Endothelial cell of umbilical vein (primary cell): Measurements from ENCODE around the gene RAP1GAP2. TPM values are rescaled to one million over a fixed set of nuclear protein-coding genes. Genes with fewer than 3 reads are reported as not detected.

Experiments
- BruUV-seq: library from RNA; stranded (reverse); fragments of 400-500 nt; replicated peaks from 2 replicates; lab custom pipeline; 2021; lab: Mats Ljungman, UMichigan
- CTCF ChIA-PET: fragments of 300-600, 350-600 bp; sonication (Branson Sonifier 250); formaldehyde crosslinking; loops from one replicate; lab custom pipeline; 2021; ENCODE audit warnings: antibody characterized with exemption, inconsistent platforms; lab: Charles Lee
- POLR2A ChIA-PET: fragments of 300-600, 350-600 bp; sonication (Branson Sonifier 250); formaldehyde crosslinking; loops from one replicate; lab custom pipeline; 2021; ENCODE audit warnings: antibody characterized with exemption, inconsistent platforms; lab: Charles Lee
- DNase-seq: peaks from one replicate; pipeline ENCODE4 v3.0.0-alpha.2; 2011; ENCODE audit warnings: low read depth, low spot score
- FAIRE-seq: peaks from 2 replicates; lab custom pipeline; 2011; peaks lifted over from hg19 to GRCh38; lab: Jason Lieb, UNC
- H2AFZ ChIP-seq: 2 replicates; pipeline ENCODE4 v1.6.0; 2012; ENCODE audit warnings: low read depth, low read length, control low read depth, inconsistent platforms
- H3K27ac ChIP-seq: 2 replicates; pipeline ENCODE4 v1.5.1; 2011; ENCODE audit warnings: low read depth, mild to moderate bottlenecking, control low read depth, low read length, moderate library complexity; ENCODE audit not compliant: insufficient read depth
- H3K27me3 ChIP-seq, 2 experiments: 2 replicates each; pipeline versions ENCODE4 v1.6.0 to v1.6.1; 2011; ENCODE audit warnings: low read length in 2 of 2, mixed read lengths in 1 of 2; ENCODE audit not compliant: control insufficient read depth in 2 of 2, insufficient read depth in 2 of 2
- H3K36me3 ChIP-seq, 2 experiments: 2 replicates in 1 of 2; 3 replicates in 1 of 2; pipeline ENCODE4 v1.5.1; 2011; ENCODE audit warnings: low read length in 2 of 2, mild to moderate bottlenecking in 1 of 2, moderate library complexity in 1 of 2; ENCODE audit not compliant: control insufficient read depth in 2 of 2, insufficient read depth in 2 of 2; ENCODE audit errors: extremely low read depth in 1 of 2
- H3K4me1 ChIP-seq: 3 replicates; pipeline ENCODE4 v1.5.1; 2011; ENCODE audit warnings: mild to moderate bottlenecking, low read length; ENCODE audit not compliant: control insufficient read depth, insufficient read depth; ENCODE audit errors: extremely low read depth
- H3K4me2 ChIP-seq: 2 replicates; pipeline ENCODE4 v1.6.1; 2011; ENCODE audit warnings: low read length, control low read depth, mixed read lengths; ENCODE audit not compliant: insufficient read depth
- H3K4me3 ChIP-seq, 3 experiments: fragments of 200-600 bp in 1 of 3; sonication (generic), shearing (Covaris generic) in 1 of 3; replicated peaks in 1 of 3; 2 replicates each; pipeline ENCODE4 v1.5.1; 2011 to 2016; ENCODE audit warnings: control low read depth in 3 of 3, low read length in 3 of 3, mild to moderate bottlenecking in 2 of 3, inconsistent platforms in 1 of 3, low read depth in 1 of 3, moderate library complexity in 1 of 3; ENCODE audit not compliant: insufficient read depth in 1 of 3
- H3K79me2 ChIP-seq: 2 replicates; pipeline ENCODE4 v1.6.0; 2012; ENCODE audit warnings: low read length, inconsistent platforms; ENCODE audit not compliant: control insufficient read depth, insufficient read depth
- H3K9ac ChIP-seq: replicated peaks from 2 replicates; pipeline ENCODE3; 2011; ENCODE audit warnings: low read length, control low read depth; ENCODE audit not compliant: insufficient read depth; ENCODE audit errors: extremely low read depth
- H3K9me1 ChIP-seq: replicated peaks from 3 replicates; pipeline ENCODE4 v1.6.0; 2011; ENCODE audit warnings: mild to moderate bottlenecking, low read length; ENCODE audit not compliant: control insufficient read depth, insufficient read depth; ENCODE audit errors: extremely low read depth
- H3K9me3 ChIP-seq: replicated peaks from 2 replicates; pipeline ENCODE4 v1.5.1; 2012; ENCODE audit warnings: low read length, inconsistent platforms; ENCODE audit not compliant: control insufficient read depth, insufficient read depth
- H4K20me1 ChIP-seq: replicated peaks from 2 replicates; pipeline ENCODE3; 2011; ENCODE audit warnings: mild to moderate bottlenecking, low read length; ENCODE audit not compliant: control insufficient read depth, insufficient read depth; ENCODE audit errors: extremely low read depth
- CTCF ChIP-seq, 2 donors: IDR thresholded peaks; 1 replicate in 1 of 2; 2 replicates in 1 of 2; pipeline ENCODE4 v1.5.1; 2011; ENCODE audit warnings: low read length in 2 of 2, mild to moderate bottlenecking in 2 of 2, moderate library complexity in 2 of 2, control low read depth in 1 of 2, inconsistent platforms in 1 of 2, low read depth in 1 of 2; ENCODE audit not compliant: insufficient read depth in 1 of 2; ENCODE audit errors: extremely low read depth in 1 of 2
- EZH2 ChIP-seq: IDR thresholded peaks from 2 replicates; pipeline ENCODE4 v1.6.1; 2012; ENCODE audit warnings: borderline replicate concordance, low read depth, mild to moderate bottlenecking, moderate library complexity, low read length, inconsistent platforms; ENCODE audit not compliant: severe bottlenecking
- FOS ChIP-seq: IDR thresholded peaks from 2 replicates; pipeline ENCODE4 v1.6.1; 2011; ENCODE audit warnings: mild to moderate bottlenecking, low read length, moderate library complexity, borderline replicate concordance; ENCODE audit not compliant: insufficient read depth
- GATA2 ChIP-seq: IDR thresholded peaks from 2 replicates; pipeline ENCODE4 v1.7.0; 2011; ENCODE audit warnings: low read depth, mild to moderate bottlenecking, moderate library complexity, mixed read lengths, low read length; ENCODE audit not compliant: insufficient read length, insufficient read depth
- JUN ChIP-seq: IDR thresholded peaks from 2 replicates; pipeline ENCODE4 v1.6.1; 2011; ENCODE audit warnings: borderline replicate concordance, low read depth; ENCODE audit not compliant: insufficient read length, insufficient read depth
- MAX ChIP-seq: IDR thresholded peaks from 2 replicates; pipeline ENCODE4 v1.6.1; 2011; ENCODE audit not compliant: insufficient read depth, insufficient read length
- MYC ChIP-seq: IDR thresholded peaks from one replicate; pipeline ENCODE4 v1.6.1; 2011; ENCODE audit warnings: mild to moderate bottlenecking, low read depth, low read length
- POLR2A ChIP-seq: IDR thresholded peaks from 2 replicates; pipeline ENCODE4 v1.6.1; 2012; ENCODE audit warnings: low read depth, mild to moderate bottlenecking, control low read depth, low read length
- POLR2AphosphoS5 ChIP-seq: IDR thresholded peaks from 2 replicates; pipeline ENCODE4 v1.6.1; 2012; ENCODE audit warnings: low read depth, mild to moderate bottlenecking, control low read depth, low read length, moderate library complexity; ENCODE audit not compliant: insufficient read depth
- dilution Hi-C: fragments of 300-500 bp; cut with MboI; formaldehyde crosslinking; loops from one replicate; pipeline ENCODE4 v1.15.0; 2019; ENCODE audit warnings: low sequenced_read_pairs; ENCODE audit not compliant: extremely low pct_ligation_motif_present
- intact Hi-C: fragments of 100-400 bp; cut with micrococcal nuclease; formaldehyde crosslinking; loops from one replicate; pipeline ENCODE4 v1.10.0; 2022
- polyA plus RNA-seq, 4 experiments: library from polyadenylated mRNA; depleted of rRNA in 3 of 4; stranded (reverse) in 3 of 4; unstranded in 1 of 4; fragments of >200 nt; gene quantifications; 2 replicates each; pipeline versions ENCODE4 v1.2.1 to v1.2.3, GENCODE V29; 2011 to 2012; ENCODE audit warnings: missing spikeins in 1 of 4
- total RNA-seq: library from RNA; stranded (reverse); gene quantifications from 2 replicates; pipeline ENCODE4 v1.2.3, GENCODE V29; 2021

Gene RAP1GAP2
- total and polyA plus RNA-seq, 2 donors (not counting 3 experiments of a cell fraction or from before 2014, with no cell fraction given), result 1.4 to 3.6 TPM

- no peak for TF ChIP-seq EZH2
- no peak for TF ChIP-seq MYC
- TF ChIP-seq JUN, result no peak
- TF ChIP-seq FOS, result no peak
- no peak for TF ChIP-seq POLR2A
- TF ChIP-seq CTCF (IDR thresholded peaks at IDR 0.05; ENCODE audit: extremely low read depth in 1 of 2, insufficient read depth in 1 of 2, low read depth in 1 of 2, low read length in 2 of 2), result no peak
- TF ChIP-seq MAX, result no peak
- no peak for TF ChIP-seq GATA2
- TF ChIP-seq POLR2AphosphoS5, result no peak
- peaks cover 7% of the 10 kb centered on the region for H3K4me1 ChIP-seq
- no peaks in the 10 kb centered on the region for H3K9me3 ChIP-seq
- BruUV-seq, result no TSS peak
- FAIRE-seq (no peak), DNase-seq (no peak)
- CTCF ChIA-PET, result interaction anchor here (1.3 kb wide), 1 partner anchor 10 kb away, joined by 3 read pairs; no protein-coding TSS in a partner anchor
- intact Hi-C loops, result no loop called here
- H3K36me3 ChIP-seq, result no peaks in the 10 kb centered on the region
- H3K4me2 ChIP-seq, result no peak overlapping the region
- H3K27me3 ChIP-seq, result no peaks in the 10 kb centered on the region
- H3K4me3 ChIP-seq, result no peak overlapping the region
- H3K9me1 ChIP-seq, result no peaks in the 10 kb centered on the region
- H3K27ac ChIP-seq, result no peak overlapping the region
- no peaks in the 10 kb centered on the region for H4K20me1 ChIP-seq
- no peak overlapping the region for H3K9ac ChIP-seq
- H3K79me2 ChIP-seq, result no peaks in the 10 kb centered on the region
- dilution Hi-C loops, result no loop called here
- POLR2A ChIA-PET, result no interaction called here
- H2AFZ ChIP-seq, result no peak overlapping the region
Measured at GRCh38 chr17:2815781-2816185, 19.5 kb downstream of the RAP1GAP2 start.
